Measurements from ENCODE around the gene G3BP2. TPM values are rescaled to one million over a fixed set of nuclear protein-coding genes. Genes with fewer than 3 reads are reported as not detected.

G3BP2 gene
- polyA plus RNA-seq, 1 donor = 103 TPM

GRCh38 chr4:75637827-75638226 lies 35.4 kb downstream of the G3BP2 start:
- DNase-seq = no peak

GRCh38 chr4:75637176-75637575 lies 36.0 kb downstream of the G3BP2 start:
- no peak for DNase-seq

GRCh38 chr4:75634951-75635350 lies 38.3 kb downstream of the G3BP2 start:
- DNase-seq = no peak

- no peak for DNase-seq
Observed at GRCh38 chr4:75634281-75634680, 38.9 kb downstream of the G3BP2 start.

GRCh38 chr4:75633846-75634245 lies 39.4 kb downstream of the G3BP2 start:
- no peak for DNase-seq

GRCh38 chr4:75630937-75631329 lies 42.3 kb downstream of the G3BP2 start:
- no peak for DNase-seq

- peak; percentile 36 for DNase-seq
Observed at GRCh38 chr4:75630174-75630936, 42.9 kb downstream of the G3BP2 start, which contains the start of gene CDKL2. Gene CDKL2 (minus strand): TSS chr4:75630528. CDS start chr4:75625988, 4,540 bp downstream.

GRCh38 chr4:75629239-75629638 lies 44.0 kb downstream of the G3BP2 start:
- no peak for DNase-seq

- DNase-seq = no peak
Observed at GRCh38 chr4:75623026-75623425, 50.2 kb downstream of the G3BP2 start.

- no peak for DNase-seq
Observed at GRCh38 chr4:75621715-75622114, 51.5 kb downstream of the G3BP2 start.

- no peak for DNase-seq
Observed at GRCh38 chr4:75612306-75612705, 60.9 kb downstream of the G3BP2 start.

GRCh38 chr4:75605928-75606327 lies 67.3 kb downstream of the G3BP2 start:
- no peak for DNase-seq

- DNase-seq = no peak
Observed at GRCh38 chr4:75599647-75600046, 73.6 kb downstream of the G3BP2 start.

- no peak for DNase-seq
Observed at GRCh38 chr4:75598390-75598789, 74.8 kb downstream of the G3BP2 start.

- DNase-seq = no peak
Observed at GRCh38 chr4:75596061-75596460, 77.2 kb downstream of the G3BP2 start.

GRCh38 chr4:75593393-75593792 lies 79.8 kb downstream of the G3BP2 start:
- no peak for DNase-seq

Other genes with a start within 250 kb of the G3BP2 start
- gene RCHY1, start 159.0 kb downstream of the G3BP2 start, polyA plus RNA-seq (ENCODE audit: insufficient read length) = 26.6 TPM
- gene THAP6, start 158.9 kb downstream of the G3BP2 start, polyA plus RNA-seq (ENCODE audit: insufficient read length) = 16.8 TPM
- gene ODAPH, start 117.3 kb downstream of the G3BP2 start, polyA plus RNA-seq (ENCODE audit: insufficient read length) = not detected
- not detected for gene CDKL2, start 42.9 kb downstream of the G3BP2 start, polyA plus RNA-seq (ENCODE audit: insufficient read length)
- 173 TPM for gene USO1, start 51.2 kb upstream of the G3BP2 start, polyA plus RNA-seq (ENCODE audit: insufficient read length)
- 0.06 TPM for gene PPEF2, start 229.0 kb upstream of the G3BP2 start, polyA plus RNA-seq (ENCODE audit: insufficient read length)